Colonic mucosa (tissue), 4 donors: ENCODE data around the gene TMEM117. TPM values are rescaled to one million over a fixed set of nuclear protein-coding genes. Genes with fewer than 3 reads are reported as not detected.

Experiments
- DNase-seq: peaks from one replicate; pipeline ENCODE4 v3.0.0-alpha.2; 2020
- H3K27ac ChIP-seq: fragments of 200-600 bp; one replicate; pipeline ENCODE4 v1.8.0; 2021
- H3K27me3 ChIP-seq: fragments of 200-600 bp; one replicate; pipeline ENCODE4 v1.8.0; 2021
- H3K36me3 ChIP-seq: fragments of 200-600 bp; one replicate; pipeline ENCODE4 v1.8.0; 2021
- H3K4me1 ChIP-seq: fragments of 200-600 bp; one replicate; pipeline ENCODE4 v1.8.0; 2021; ENCODE audit warnings: mild to moderate bottlenecking
- H3K4me3 ChIP-seq: fragments of 200-600 bp; one replicate; pipeline ENCODE4 v1.8.0; 2021
- H3K9ac ChIP-seq, 2 donors: one replicate each; pipeline ENCODE4 v1.7.0; 2013; ENCODE audit warnings: control low read depth in 2 of 2, low read depth in 2 of 2, low read length in 2 of 2
- H3K9me3 ChIP-seq: fragments of 200-600 bp; one replicate; pipeline ENCODE4 v1.8.0; 2021
- intact Hi-C: fragments of 100-400 bp; cut with DNase I; formaldehyde crosslinking; loops from one replicate; pipeline ENCODE4 v1.14.1; 2022
- total RNA-seq, 2 donors: library from RNA; stranded (reverse); fragmentation: NEBNext Ultra II Directional in 1 of 2; extraction: Animal tissue kit (Norgen Biotek cat#: 25700) in 1 of 2; gene quantifications; one replicate each; pipeline ENCODE4 v1.2.1, GENCODE V29; 2021
- TF ChIP-seq, protein P1 (sequence below): fragments of 200-600 bp; IDR thresholded peaks from one replicate; pipeline ENCODE4 v1.8.0; 2022; ENCODE audit warnings: antibody characterized with exemption, mild to moderate bottlenecking
- donor health status: healthy.
- donor health status: DM: no; HTN: no; CAD: no.
- donor health status: DM: no; HTN: no; CAD: no.

Gene TMEM117
- total RNA-seq, 2 donors from 2014 or later: 7.4 to 8.0 TPM

DNA sequence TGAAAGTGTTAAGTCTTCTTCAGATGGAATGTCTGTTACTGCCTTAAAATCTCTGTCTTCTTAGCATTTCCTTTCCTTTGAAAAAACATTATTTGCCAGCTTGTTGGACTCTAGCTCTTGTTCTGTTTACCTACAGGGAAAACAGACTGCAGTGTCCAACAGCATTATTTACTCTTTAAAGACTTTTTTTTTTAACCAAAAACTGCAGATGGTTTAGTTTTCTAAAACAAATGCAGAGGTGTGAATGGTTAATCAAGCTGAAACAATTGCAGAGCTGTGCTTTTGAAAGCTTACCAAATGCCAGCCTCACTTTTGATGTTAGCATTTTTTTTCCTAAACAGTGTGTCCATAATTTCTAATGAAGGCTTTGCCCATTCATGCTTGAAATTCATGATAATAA, 323.3 kb downstream of the TMEM117 start:
- no peak for DNase-seq
- TF ChIP-seq, protein P1, sequence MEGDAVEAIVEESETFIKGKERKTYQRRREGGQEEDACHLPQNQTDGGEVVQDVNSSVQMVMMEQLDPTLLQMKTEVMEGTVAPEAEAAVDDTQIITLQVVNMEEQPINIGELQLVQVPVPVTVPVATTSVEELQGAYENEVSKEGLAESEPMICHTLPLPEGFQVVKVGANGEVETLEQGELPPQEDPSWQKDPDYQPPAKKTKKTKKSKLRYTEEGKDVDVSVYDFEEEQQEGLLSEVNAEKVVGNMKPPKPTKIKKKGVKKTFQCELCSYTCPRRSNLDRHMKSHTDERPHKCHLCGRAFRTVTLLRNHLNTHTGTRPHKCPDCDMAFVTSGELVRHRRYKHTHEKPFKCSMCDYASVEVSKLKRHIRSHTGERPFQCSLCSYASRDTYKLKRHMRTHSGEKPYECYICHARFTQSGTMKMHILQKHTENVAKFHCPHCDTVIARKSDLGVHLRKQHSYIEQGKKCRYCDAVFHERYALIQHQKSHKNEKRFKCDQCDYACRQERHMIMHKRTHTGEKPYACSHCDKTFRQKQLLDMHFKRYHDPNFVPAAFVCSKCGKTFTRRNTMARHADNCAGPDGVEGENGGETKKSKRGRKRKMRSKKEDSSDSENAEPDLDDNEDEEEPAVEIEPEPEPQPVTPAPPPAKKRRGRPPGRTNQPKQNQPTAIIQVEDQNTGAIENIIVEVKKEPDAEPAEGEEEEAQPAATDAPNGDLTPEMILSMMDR: no peak
- no peaks in the 10 kb centered on the region for H3K4me1 ChIP-seq
- H3K36me3 ChIP-seq: no peaks in the 10 kb centered on the region
- no peak overlapping the region for H3K4me3 ChIP-seq
- intact Hi-C loops: no loop called here
- H3K27ac ChIP-seq: no peak overlapping the region
- no peaks in the 10 kb centered on the region for H3K27me3 ChIP-seq
- no peaks in the 10 kb centered on the region for H3K9me3 ChIP-seq
- no peak overlapping the region for H3K9ac ChIP-seq

DNA sequence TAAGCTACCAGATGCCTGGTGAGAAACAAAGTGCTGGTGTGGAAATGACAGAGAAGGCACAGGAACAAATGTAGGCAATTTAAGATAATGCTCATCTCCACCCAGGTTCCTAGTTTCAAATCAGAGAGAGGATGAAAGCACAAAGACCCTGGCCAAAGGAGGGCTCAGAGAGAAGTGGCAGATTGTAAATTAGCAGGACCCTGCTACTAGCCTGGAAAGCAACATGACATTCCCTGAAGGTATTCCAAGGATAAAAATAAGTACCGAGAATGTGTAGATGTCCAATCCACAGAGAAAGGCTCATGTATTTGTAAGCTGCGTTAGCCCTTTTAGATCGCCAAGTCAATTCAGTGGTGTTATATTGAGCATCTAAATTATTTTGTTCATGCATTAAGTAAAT, 324.0 kb downstream of the TMEM117 start:
- intact Hi-C loops: no loop called here

DNA sequence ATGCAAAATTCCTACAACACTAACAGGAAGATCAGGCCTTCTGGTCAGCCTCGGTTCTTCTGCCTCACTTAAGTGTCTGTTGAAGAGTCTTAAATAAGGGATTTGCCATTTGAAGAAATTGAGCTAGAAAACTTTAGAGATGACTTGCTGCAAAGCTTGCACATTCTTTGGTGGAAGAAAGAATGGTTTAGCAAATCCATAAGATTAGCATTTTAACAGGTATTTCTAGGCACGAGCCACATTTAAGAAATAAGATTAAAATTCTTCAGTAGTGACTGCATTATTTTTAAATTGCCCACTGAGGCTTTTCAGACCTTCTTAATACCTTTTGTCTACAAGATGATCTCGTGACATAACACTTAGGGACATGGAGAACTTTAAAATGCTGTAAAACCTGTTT, 327.1 kb downstream of the TMEM117 start:
- intact Hi-C loops: no loop called here
- H3K4me1 ChIP-seq: no peaks in the 10 kb centered on the region
- TF ChIP-seq, protein P1: no peak
- H3K4me3 ChIP-seq: no peak overlapping the region
- no peaks in the 10 kb centered on the region for H3K27me3 ChIP-seq
- no peak for DNase-seq
- H3K27ac ChIP-seq: no peak overlapping the region
- no peaks in the 10 kb centered on the region for H3K36me3 ChIP-seq
- H3K9ac ChIP-seq: no peak overlapping the region
- H3K9me3 ChIP-seq: no peaks in the 10 kb centered on the region

More for the DNA sequence above, 324.0 kb downstream of the TMEM117 start:
- H3K9ac ChIP-seq: no peak overlapping the region
- DNase-seq: no peak
- H3K4me1 ChIP-seq: no peaks in the 10 kb centered on the region
- TF ChIP-seq, protein P1: no peak
- H3K4me3 ChIP-seq: no peak overlapping the region
- no peaks in the 10 kb centered on the region for H3K9me3 ChIP-seq
- H3K27me3 ChIP-seq: no peaks in the 10 kb centered on the region
- H3K27ac ChIP-seq: no peak overlapping the region
- H3K36me3 ChIP-seq: no peaks in the 10 kb centered on the region

DNA sequence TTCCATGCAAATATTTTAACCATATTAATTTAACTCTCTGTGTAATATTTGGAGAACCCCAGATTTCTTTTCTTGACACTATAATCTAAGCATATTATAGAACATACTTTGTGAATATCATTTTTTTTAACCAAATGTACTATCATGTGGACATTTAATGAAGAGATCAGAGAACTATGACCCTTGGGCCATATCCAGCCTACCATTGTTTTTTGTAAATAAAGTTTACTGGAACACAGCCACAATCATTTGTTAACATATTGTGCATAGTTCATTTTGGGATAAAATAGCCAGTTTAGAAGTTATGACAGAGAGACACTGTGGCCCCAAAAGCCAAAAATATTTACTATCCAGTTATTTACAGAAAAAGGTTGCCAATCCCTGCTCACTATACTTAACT, 338.2 kb downstream of the TMEM117 start:
- Histone ChIP-seq H3K36me3 (no peaks in the 10 kb centered on the region), H3K27me3 (no peaks in the 10 kb centered on the region), H3K9ac (no peak overlapping the region), H3K27ac (no peak overlapping the region), H3K4me1 (no peaks in the 10 kb centered on the region), H3K9me3 (no peaks in the 10 kb centered on the region), H3K4me3 (no peak overlapping the region)
- TF ChIP-seq, protein P1: no peak
- intact Hi-C loops: no loop called here
- no peak for DNase-seq

DNA sequence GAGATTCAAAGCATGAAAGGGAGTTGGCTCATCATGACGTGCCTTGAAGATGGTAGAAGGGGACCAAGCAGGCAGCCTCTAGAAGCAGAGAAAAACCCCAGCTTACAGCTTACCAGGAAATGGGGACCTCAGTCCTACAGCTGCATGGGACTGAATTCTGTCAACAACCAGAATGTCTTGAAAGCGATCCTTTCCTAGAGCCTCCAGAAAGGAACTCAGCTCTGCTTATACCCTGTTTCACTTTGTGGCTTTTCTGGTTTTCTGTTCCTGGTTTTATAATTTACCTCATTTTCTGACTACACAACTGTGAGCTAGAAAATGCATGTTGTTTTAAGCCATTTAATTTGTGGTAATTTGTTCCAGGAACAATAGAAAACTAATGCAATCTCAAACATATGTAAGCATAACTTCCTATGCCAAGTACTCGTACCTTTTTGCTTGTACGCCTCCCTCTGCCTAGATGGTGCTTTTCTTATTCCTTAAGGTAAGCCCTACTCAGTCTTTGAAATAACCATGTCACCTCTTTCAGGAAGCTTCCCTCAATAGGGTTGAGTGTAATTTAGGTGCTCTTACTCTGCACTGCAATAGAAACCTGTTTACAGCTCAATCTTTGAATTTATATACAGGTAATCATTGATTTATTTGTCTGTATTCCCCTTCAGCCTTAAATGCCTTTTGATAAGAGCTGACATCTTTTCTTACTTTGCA, 348.8 kb downstream of the TMEM117 start:
- Histone ChIP-seq H3K4me1 (no peaks in the 10 kb centered on the region), H3K27ac (no peak overlapping the region), H3K27me3 (no peaks in the 10 kb centered on the region), H3K9me3 (no peaks in the 10 kb centered on the region), H3K4me3 (no peak overlapping the region), H3K9ac (no peak overlapping the region), H3K36me3 (no peaks in the 10 kb centered on the region)
- DNase-seq: no peak
- intact Hi-C loops: no loop called here
- TF ChIP-seq, protein P1: no peak
